Pulmonary artery endothelial cell (primary cell): ENCODE measurements around the gene TM9SF4. TPM values are rescaled to one million over a fixed set of nuclear protein-coding genes. Genes with fewer than 3 reads are reported as not detected.
"Not testable (repeated sequence)": the region's sequence is repeated elsewhere in the genome, so short reads cannot be mapped to it uniquely, and the experiment has no call there.

Experiments
- DNase-seq: peaks from one replicate; pipeline ENCODE4 v3.0.0-alpha.2; 2011; ENCODE audit warnings: low read depth, low spot score
- total RNA-seq: library from RNA; depleted of rRNA; stranded (reverse); fragments of >200 nt; gene quantifications from 2 replicates; pipeline ENCODE4 v1.2.3, GENCODE V29; 2014

TM9SF4 gene
- total RNA-seq, 1 donor from 2014 or later, result 24.4 TPM

GRCh38 chr20:32155017-32155981 lies 45.8 kb downstream of the TM9SF4 start:
- DNase-seq, result peak; percentile 57

DNA sequence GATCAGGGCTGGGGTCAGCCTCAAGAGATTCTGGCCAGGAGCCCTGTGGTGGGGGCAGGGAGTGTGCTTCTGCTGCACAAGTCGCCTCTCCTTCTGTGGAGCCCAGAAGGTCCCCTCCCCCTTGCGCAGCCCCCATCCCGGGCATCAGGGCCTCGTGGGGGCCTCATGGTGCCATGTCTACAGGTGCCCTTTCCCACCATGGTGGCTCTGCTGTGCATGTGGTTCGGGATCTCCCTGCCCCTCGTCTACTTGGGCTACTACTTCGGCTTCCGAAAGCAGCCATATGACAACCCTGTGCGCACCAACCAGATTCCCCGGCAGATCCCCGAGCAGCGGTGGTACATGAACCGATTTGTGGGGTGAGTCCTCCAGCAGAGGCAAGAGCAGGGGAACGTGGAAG lies 48.1 kb downstream of the TM9SF4 start:
- no peak for DNase-seq

- DNase-seq, result no peak
These were observed 48.8 kb downstream of the TM9SF4 start for GRCh38 chr20:32158351-32158750.

- DNase-seq, result no peak
These were observed 49.6 kb downstream of the TM9SF4 start for GRCh38 chr20:32158943-32159660.

- DNase-seq, result no peak
These were observed 50.3 kb downstream of the TM9SF4 start for GRCh38 chr20:32159766-32160221.

DNA sequence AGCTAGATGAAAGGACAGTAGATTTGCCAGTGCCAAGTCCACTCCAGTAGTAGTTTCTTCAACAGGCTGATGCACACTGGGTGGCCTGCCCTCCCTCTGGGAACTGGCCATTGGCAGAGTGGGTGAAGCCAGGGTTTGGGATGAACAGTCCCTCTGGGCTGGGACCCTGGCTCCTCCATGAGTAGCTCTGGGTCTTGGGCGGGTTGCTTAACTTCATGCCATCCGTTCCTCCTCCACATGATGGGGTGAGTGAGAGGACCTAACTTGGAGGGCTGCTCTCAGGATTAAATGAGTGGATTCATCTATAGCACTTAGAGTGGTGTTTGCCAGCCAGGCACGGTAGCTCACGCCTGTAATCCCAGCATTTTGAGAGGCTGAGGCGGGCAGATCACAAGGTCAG lies 50.8 kb downstream of the TM9SF4 start:
- DNase-seq, result no peak

GRCh38 chr20:32162351-32162750 lies 52.8 kb downstream of the TM9SF4 start:
- no peak for DNase-seq

- DNase-seq, result no peak
These were observed 54.4 kb downstream of the TM9SF4 start for GRCh38 chr20:32163951-32164350.

DNA sequence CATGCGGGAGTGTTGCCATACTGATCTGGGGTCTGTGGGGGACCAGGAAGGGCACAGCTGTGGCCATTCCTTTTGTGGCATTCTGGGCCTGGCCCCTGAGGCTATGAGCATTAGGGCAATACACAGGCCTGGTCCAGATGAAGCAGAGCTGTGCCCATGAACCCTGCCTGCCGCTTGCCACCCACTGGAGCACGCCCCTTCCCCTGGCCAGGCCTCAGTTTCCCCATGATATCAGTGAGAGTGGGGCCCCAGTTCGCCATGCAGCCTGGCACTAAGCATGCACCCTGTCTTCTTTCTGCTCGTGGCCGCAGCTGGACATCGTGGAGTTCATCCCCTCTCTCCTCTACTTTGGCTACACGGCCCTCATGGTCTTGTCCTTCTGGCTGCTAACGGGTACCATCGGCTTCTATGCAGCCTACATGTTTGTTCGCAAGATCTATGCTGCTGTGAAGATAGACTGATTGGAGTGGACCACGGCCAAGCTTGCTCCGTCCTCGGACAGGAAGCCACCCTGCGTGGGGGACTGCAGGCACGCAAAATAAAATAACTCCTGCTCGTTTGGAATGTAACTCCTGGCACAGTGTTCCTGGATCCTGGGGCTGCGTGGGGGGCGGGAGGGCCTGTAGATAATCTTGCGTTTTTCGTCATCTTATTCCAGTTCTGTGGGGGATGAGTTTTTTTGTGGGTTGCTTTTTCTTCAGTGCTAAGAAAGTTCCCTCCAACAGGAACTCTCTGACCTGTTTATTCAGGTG lies 55.6 kb downstream of the TM9SF4 start:
- DNase-seq, result no peak

DNA sequence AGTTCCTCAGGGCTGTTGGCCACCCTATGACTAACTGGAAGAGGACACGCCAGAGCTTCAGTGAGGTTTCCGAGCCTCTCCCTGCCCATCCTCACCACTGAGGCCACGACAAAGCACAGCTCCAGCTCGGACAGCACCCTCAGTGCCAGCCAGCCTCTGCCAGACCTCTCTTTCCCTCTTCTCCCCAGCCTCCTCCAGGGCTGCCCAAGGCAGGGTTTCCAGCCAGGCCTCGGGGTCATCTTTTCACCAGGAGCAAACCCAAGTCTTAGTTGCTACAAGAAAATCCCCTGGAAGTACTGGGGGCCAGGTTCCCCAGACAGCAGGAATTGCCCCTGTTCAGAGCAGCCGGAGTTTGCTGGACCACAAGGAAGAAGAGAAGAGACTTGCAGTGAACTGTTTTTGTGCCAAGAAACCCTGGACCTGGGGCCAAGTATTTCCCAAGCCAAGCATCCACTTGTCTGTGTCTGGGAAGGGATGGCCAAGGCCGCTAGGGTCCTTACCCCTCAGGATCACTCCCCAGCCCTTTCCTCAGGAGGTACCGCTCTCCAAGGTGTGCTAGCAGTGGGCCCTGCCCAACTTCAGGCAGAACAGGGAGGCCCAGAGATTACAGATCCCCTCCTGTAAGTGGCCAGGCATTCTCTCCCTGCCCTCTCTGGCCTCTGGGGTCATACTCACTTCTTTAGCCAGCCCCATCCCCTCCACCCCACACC lies 56.5 kb downstream of the TM9SF4 start:
- no peak for DNase-seq

- DNase-seq, result no peak
These were observed 58.0 kb downstream of the TM9SF4 start for GRCh38 chr20:32167552-32167951.

DNA sequence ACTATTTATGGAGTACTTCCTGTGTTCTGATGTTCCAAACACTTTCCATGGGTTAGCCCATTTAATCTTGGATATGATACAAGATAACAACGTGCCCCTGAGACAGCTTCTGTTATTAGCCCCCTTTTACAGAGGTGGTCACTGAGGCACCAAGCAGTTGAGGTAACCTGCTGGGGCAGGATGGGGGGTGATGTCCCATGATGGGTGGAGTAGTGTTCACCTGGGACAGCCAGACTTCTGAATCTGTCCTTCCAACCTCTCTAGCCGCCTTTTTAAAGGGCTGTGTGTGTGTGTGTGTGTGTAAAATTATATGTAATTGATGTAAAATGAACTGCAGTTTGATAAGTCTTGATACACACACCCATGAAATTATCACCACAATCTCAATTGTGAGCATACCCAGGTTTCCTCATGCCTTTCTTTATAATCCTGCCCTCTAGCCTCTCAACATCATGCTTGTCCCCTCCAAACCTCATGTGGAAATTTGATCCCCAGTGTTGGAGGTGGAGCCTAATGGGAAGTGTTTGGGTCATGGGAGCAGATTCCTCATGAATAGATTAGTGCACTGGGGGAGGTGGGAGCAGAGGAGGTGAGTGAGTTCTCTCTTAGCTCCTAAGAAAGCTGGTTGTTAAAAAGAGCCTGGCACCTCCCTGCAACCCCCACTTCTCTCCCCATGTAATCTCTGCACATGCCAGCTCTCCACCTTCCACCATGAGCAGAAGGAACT lies 58.8 kb downstream of the TM9SF4 start:
- no peak for DNase-seq

- not testable (repeated sequence) for DNase-seq
These were observed 68.2 kb downstream of the TM9SF4 start for GRCh38 chr20:32177696-32178095.

DNA sequence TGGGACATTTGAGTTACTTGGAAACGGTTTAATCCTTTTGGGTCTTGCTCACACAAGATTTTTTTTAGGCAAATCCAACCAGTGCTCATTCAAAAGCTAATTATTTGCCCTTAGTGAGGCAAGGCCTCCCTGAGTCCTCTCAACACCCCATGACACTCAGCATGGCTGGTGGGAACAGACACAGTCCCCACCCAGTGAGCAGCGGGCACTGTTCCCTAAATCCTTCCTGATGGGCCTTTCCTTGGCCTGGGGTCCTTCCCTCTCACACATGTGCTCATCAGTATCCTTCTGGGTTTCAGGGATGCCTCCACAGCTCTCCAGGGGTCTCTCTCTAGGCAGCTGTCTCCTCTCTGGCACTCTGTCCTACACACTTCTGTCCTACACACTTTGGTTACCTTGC lies 70.0 kb downstream of the TM9SF4 start:
- no peak for DNase-seq

DNA sequence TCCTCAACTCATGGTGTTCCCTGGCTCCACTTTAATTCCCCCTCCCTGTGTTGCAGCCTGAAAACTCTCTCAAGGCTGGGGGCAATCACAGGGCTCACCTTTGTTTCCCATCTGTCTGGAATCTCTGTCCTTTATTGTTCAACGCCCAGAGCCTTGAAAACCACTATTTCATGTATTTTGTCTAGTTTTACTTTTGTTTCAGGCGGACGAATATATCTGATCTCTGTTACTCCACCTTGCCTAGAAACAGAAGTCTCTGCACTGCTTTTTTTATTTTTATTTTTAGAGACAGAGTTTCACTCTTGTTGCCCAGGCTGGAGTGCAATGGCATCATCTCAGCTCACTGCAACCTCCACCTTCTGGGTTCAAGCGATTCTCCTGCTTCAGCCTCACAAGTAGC lies 70.4 kb downstream of the TM9SF4 start:
- no peak for DNase-seq

GRCh38 chr20:32181606-32182005 lies 72.1 kb downstream of the TM9SF4 start:
- DNase-seq, result no peak

- no peak for DNase-seq
These were observed 74.6 kb downstream of the TM9SF4 start for GRCh38 chr20:32183947-32184635.

- no peak for DNase-seq
These were observed 75.6 kb downstream of the TM9SF4 start for GRCh38 chr20:32184961-32185603.

DNA sequence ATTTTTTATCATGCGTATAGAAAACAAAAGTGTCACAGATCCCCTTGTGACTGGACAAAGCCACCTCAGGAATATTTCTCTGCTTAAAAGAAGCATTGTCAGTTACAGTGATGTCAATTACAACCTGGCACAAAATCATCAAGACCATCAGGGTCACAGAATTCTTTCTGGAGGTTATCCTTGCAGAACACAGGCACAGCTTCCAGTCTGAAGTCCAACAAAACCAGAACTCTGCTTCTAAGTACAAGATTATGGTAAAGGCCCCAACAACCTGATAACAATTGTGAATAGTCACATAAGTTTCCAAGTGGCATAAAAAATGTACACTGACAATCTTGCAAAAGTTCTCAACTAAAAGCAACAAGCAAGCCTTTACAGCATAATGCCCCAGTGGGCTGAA lies 77.0 kb downstream of the TM9SF4 start:
- DNase-seq, result no peak
